Uterus (tissue), 4 donors: Measurements from ENCODE around the gene NEDD4L. TPM values are rescaled to one million over a fixed set of nuclear protein-coding genes. Genes with fewer than 3 reads are reported as not detected.

Experiments used
- DNase-seq, 2 donors: peaks; one replicate each; pipeline ENCODE4 v3.0.0-alpha.2; 2019 to 2020
- H3K27ac ChIP-seq, 2 donors: fragments of 200-600 bp; sonication (generic); 1 replicate in 1 of 2; 2 replicates in 1 of 2; pipeline ENCODE4 v1.5.1; 2016 to 2018
- H3K27me3 ChIP-seq, 2 donors: fragments of 200-600 bp; sonication (generic); one replicate each; pipeline ENCODE4 v1.5.1; 2018 to 2019; ENCODE audit warnings: control low read depth in 1 of 2
- H3K36me3 ChIP-seq, 2 donors: fragments of 200-600 bp; sonication (generic); one replicate each; pipeline ENCODE4 v1.5.1; 2019; ENCODE audit warnings: control low read depth in 1 of 2
- H3K4me1 ChIP-seq, 2 donors: fragments of 200-600 bp; sonication (generic); one replicate each; pipeline ENCODE4 v1.5.1; 2018 to 2019; ENCODE audit warnings: control low read depth in 1 of 2
- H3K4me3 ChIP-seq, 2 donors: fragments of 200-600 bp; sonication (generic); 1 replicate in 1 of 2; 2 replicates in 1 of 2; pipeline ENCODE4 v1.5.1; 2018 to 2019; ENCODE audit warnings: mild to moderate bottlenecking in 1 of 2
- H3K9me3 ChIP-seq, 2 donors: fragments of 200-600 bp; sonication (generic); one replicate each; pipeline ENCODE4 v1.5.1; 2019; ENCODE audit warnings: control low read depth in 1 of 2
- POLR2A ChIP-seq, 2 donors: fragments of 450-650 bp; IDR thresholded peaks; one replicate each; pipeline ENCODE4 v1.6.1; 2016; ENCODE audit warnings: antibody characterized with exemption in 2 of 2, mild to moderate bottlenecking in 1 of 2, moderate library complexity in 1 of 2
- intact Hi-C: fragments of 100-400 bp; cut with DNase I; formaldehyde crosslinking; loops from one replicate; pipeline ENCODE4 v1.15.1; 2023; ENCODE audit warnings: low total_unique reads
- total RNA-seq, 4 donors: library from RNA; depleted of rRNA in 3 of 4; stranded (reverse); fragments of >200 nt in 3 of 4; gene quantifications; one replicate each; pipeline versions ENCODE4 v1.1.0 to v1.2.4, GENCODE V29; 2014 to 2023
- TF ChIP-seq, protein P1 (sequence below), 4 experiments: fragments of 200-600 bp in 2 of 4; fragments of 450-650 bp in 2 of 4; sonication (generic) in 2 of 4; IDR thresholded peaks; one replicate each; pipeline ENCODE4 v1.5.1; 2016 to 2019; ENCODE audit warnings: antibody characterized with exemption in 4 of 4, mild to moderate bottlenecking in 2 of 4, moderate library complexity in 1 of 4
- donor health status: DM: yes; HTN: yes; CAD: no.

Gene NEDD4L
- total RNA-seq, 4 donors from 2014 or later, result 6.2 to 45.9 (median 32.3) TPM

GRCh38 chr18:58041633-58042032 lies 2.4 kb upstream of the NEDD4L start:
- no peak for DNase-seq
- no peaks in the 10 kb centered on the region for H3K9me3 ChIP-seq
- intact Hi-C loops, result no loop called here
- H3K27me3 ChIP-seq, result no peaks in the 10 kb centered on the region
- H3K4me1 ChIP-seq, result no peaks in the 10 kb centered on the region
- H3K4me3 ChIP-seq, result no peak overlapping the region
- no peaks in the 10 kb centered on the region for H3K36me3 ChIP-seq
- no peak overlapping the region for H3K27ac ChIP-seq
- TF ChIP-seq POLR2A (IDR thresholded peaks at IDR 0.05), result no peak
- TF ChIP-seq, protein P1, sequence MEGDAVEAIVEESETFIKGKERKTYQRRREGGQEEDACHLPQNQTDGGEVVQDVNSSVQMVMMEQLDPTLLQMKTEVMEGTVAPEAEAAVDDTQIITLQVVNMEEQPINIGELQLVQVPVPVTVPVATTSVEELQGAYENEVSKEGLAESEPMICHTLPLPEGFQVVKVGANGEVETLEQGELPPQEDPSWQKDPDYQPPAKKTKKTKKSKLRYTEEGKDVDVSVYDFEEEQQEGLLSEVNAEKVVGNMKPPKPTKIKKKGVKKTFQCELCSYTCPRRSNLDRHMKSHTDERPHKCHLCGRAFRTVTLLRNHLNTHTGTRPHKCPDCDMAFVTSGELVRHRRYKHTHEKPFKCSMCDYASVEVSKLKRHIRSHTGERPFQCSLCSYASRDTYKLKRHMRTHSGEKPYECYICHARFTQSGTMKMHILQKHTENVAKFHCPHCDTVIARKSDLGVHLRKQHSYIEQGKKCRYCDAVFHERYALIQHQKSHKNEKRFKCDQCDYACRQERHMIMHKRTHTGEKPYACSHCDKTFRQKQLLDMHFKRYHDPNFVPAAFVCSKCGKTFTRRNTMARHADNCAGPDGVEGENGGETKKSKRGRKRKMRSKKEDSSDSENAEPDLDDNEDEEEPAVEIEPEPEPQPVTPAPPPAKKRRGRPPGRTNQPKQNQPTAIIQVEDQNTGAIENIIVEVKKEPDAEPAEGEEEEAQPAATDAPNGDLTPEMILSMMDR (IDR thresholded peaks at IDR 0.05), result no peak

DNA sequence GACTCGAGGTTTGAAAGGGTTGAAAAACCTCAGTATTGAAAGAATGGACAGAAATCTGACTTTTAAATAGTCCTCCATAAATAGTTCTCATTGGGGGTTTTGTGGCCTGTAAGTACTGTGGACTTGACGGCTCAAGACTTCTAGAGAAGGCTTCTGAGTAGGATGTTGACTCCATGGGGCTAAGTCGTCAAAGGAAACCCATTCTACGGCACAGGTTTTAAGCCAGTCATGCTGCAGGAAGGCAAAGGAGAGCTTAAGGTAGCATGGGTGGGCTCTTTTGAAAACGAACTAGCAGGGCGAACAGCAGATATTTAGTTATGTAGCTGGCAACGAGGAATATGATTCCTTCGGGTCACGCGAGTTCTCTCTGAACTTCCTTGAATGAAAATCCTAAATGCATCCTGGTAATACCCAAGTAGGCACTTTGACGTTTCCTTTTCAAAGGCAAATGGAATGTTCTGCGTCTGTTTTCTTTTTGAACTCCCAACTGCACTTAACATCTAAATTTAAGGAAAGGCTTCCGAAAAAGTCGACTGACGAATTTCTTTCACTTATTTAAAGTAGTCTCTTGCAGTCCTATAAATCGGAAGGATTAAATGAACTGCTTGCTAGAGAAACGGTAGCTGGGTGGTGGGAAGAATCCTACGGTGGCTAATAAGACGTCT lies 1.1 kb upstream of the NEDD4L start:
- H3K4me3 ChIP-seq, result peak overlapping the region; percentile 43 to 76
- intact Hi-C loops, result no loop called here
- H3K4me1 ChIP-seq, result no peaks in the 10 kb centered on the region
- no peak for DNase-seq
- peak overlapping the region; percentile 83 to 84 for H3K27ac ChIP-seq
- H3K36me3 ChIP-seq, result no peaks in the 10 kb centered on the region
- H3K9me3 ChIP-seq, result no peaks in the 10 kb centered on the region
- TF ChIP-seq POLR2A (IDR thresholded peaks at IDR 0.05), result no peak
- TF ChIP-seq, protein P1 (IDR thresholded peaks at IDR 0.05), result no peak
- no peaks in the 10 kb centered on the region for H3K27me3 ChIP-seq

DNA sequence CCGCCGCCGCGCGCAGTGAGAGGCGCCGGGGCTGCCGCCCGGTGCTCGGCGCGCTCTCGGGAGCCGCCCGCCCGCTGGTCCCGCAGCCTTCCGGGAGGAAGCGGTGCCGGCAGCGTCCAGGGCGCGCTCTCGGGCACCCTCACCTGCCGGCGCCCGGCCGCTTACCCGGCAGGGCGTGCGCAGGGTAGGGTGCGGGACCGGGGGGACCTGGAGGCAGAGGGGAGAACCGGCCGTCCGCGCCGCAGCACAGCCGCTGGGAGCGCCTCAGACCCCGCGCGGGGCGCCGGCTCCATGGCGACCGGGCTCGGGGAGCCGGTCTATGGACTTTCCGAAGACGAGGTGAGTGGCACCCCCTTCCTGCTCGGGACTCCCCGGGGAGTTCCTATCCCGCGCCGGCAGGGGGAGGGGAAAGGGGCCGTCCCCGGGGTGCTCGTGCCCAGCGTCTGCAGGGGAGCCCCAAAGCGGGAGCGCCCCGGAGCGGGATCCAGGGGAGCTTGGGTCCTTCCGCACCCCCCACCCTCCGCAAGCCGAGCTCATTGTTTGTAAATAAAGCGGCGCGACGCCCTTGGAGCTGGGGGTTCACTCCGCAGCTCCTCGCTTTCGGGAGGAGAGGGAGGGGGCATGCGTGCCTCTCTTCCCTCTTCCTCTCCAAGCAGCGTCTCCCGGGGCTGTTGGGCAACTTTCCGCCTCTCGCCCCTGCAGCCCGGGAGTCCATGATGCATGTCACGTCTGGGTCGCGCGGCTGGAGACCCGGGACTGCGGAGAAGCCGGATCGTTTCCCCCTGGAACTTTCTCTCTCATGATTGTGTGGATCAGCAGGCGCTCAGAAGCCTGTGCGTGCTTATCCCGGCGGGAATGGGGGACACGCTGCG lies 580 bp downstream of the NEDD4L start:
- intact Hi-C loops, result no loop called here
- Histone ChIP-seq H3K9me3 (no peaks in the 10 kb centered on the region), H3K27me3 (no peaks in the 10 kb centered on the region), H3K4me1 (no peaks in the 10 kb centered on the region), H3K27ac (peak overlapping the region; percentile 83 to 84), H3K4me3 (peak overlapping the region; percentile 43 to 76), H3K36me3 (no peaks in the 10 kb centered on the region)
- TF ChIP-seq POLR2A (IDR thresholded peaks at IDR 0.05), result no peak
- TF ChIP-seq, protein P1 (IDR thresholded peaks at IDR 0.05), result peak in 1 of 4 experiments; percentile 14
- peak; percentile 29 to 39 for DNase-seq

DNA sequence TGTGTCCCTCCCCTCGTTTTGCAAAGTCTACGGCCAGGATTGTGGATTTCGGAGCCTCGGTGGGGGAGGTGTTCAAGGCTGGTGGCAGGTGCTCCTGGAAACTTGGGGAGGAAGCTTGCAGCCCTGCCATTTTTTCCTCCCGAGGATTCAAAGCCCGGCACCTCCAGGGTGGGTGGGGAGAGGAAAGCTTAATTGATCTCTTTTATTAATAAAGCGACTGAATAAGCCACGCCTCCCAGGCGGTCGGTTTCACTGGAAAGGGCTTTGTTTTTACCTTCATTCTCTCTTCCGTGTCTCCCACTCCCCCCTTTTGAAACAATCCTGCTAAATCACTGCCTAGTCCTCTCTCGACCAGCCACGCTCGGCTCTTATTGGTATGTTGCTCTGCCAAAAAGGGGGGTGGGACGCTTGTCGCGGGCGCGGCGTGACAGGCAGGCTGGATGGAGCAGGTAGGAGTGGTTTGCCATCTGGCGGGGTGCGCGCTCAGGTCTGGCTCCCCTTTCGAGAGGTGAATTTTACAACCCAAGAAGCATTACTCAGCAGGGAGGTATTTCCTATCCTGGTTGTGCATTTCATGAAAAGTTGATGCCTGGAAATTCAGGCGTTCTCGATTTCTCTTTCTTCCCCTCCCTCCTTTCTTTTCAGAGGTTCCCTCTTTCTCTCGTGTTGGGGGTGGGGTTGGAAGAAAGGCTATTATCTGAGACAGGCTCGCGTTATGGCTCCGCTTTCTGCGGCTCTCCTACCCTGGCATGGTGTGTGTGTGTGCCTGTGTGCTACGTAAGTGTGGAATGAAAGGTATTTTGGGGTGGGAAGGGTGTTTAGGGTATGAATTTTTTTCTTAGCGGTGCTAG lies 1.4 kb downstream of the NEDD4L start:
- H3K4me3 ChIP-seq, result peak overlapping the region; percentile 43 to 76
- intact Hi-C loops, result no loop called here
- H3K27ac ChIP-seq, result peak overlapping the region; percentile 83 to 84
- TF ChIP-seq POLR2A (IDR thresholded peaks at IDR 0.05), result no peak
- TF ChIP-seq, protein P1 (IDR thresholded peaks at IDR 0.05), result no peak
- no peaks in the 10 kb centered on the region for H3K9me3 ChIP-seq
- peak; percentile 20 to 21 for DNase-seq
- no peaks in the 10 kb centered on the region for H3K4me1 ChIP-seq
- H3K27me3 ChIP-seq, result no peaks in the 10 kb centered on the region
- H3K36me3 ChIP-seq, result no peaks in the 10 kb centered on the region
